H1 (cell line): Measurements from ENCODE around the gene BEST3. TPM values are rescaled to one million over a fixed set of nuclear protein-coding genes. Genes with fewer than 3 reads are reported as not detected.
A peak's percentile ranks its signal among the peaks of the same experiment; 100 is the strongest.

Experiments
- CTCF ChIA-PET: fragments of 300-600 bp; sonication (Branson Sonifier 250); formaldehyde crosslinking; loops from one replicate; lab custom pipeline; 2021; ENCODE audit not compliant: partially characterized antibody; lab: Charles Lee
- POLR2A ChIA-PET: fragments of 300-600 bp; sonication (Branson Sonifier 250); formaldehyde crosslinking; loops from one replicate; lab custom pipeline; 2021; ENCODE audit warnings: inconsistent platforms; ENCODE audit not compliant: partially characterized antibody; lab: Charles Lee
- DNase-seq, 2 experiments: peaks; one replicate each; pipeline versions ENCODE4 v3.0.0 to v3.0.0-alpha.2; 2010 to 2022; ENCODE audit warnings: low spot score in 2 of 2, low read depth in 1 of 2, mixed read lengths in 1 of 2
- FAIRE-seq: peaks from 2 replicates; lab custom pipeline; 2011; peaks lifted over from hg19 to GRCh38; lab: Jason Lieb, UNC
- H2AFZ ChIP-seq: 2 replicates; pipeline ENCODE4 v1.8.1; 2012; ENCODE audit warnings: low read length, inconsistent platforms
- H2AK5ac ChIP-seq: 2 replicates; pipeline ENCODE4 v1.6.1; 2013; ENCODE audit warnings: low read depth, low read length
- H2BK120ac ChIP-seq: replicated peaks from 2 replicates; pipeline ENCODE3; 2013; ENCODE audit warnings: low read depth, low read length, inconsistent platforms
- H2BK12ac ChIP-seq: 2 replicates; pipeline ENCODE4 v1.6.1; 2013; ENCODE audit warnings: low read depth, low read length
- H2BK15ac ChIP-seq: 2 replicates; pipeline ENCODE4 v1.6.1; 2013; ENCODE audit warnings: low read length
- H2BK20ac ChIP-seq: 2 replicates; pipeline ENCODE4 v1.6.1; 2013; ENCODE audit warnings: low read length
- H2BK5ac ChIP-seq: 2 replicates; pipeline ENCODE4 v1.6.1; 2013; ENCODE audit warnings: low read depth, low read length
- H3K14ac ChIP-seq: 2 replicates; pipeline ENCODE4 v1.6.1; 2013; ENCODE audit warnings: inconsistent platforms; ENCODE audit not compliant: insufficient read length
- H3K18ac ChIP-seq: 2 replicates; pipeline ENCODE4 v1.6.1; 2013; ENCODE audit warnings: low read length; ENCODE audit errors: extremely low read depth
- H3K23ac ChIP-seq: 2 replicates; pipeline ENCODE4 v1.6.1; 2013; ENCODE audit warnings: inconsistent platforms; ENCODE audit not compliant: insufficient read length
- H3K23me2 ChIP-seq: 2 replicates; pipeline ENCODE4 v1.6.1; 2013; ENCODE audit warnings: low read depth, low read length
- H3K27ac ChIP-seq: 2 replicates; pipeline ENCODE4 v1.6.1; 2011; ENCODE audit warnings: low read depth, low read length, inconsistent platforms
- H3K27me3 ChIP-seq, 4 experiments: replicated peaks in 1 of 4; 1 replicate in 1 of 4; 2 replicates in 3 of 4; pipeline versions ENCODE4 v1.6.1 to v1.8.1; 2011 to 2013; ENCODE audit warnings: low read length in 3 of 4, mild to moderate bottlenecking in 3 of 4, inconsistent platforms in 2 of 4, mixed read lengths in 2 of 4, moderate library complexity in 1 of 4; ENCODE audit not compliant: control insufficient read depth in 3 of 4, insufficient read depth in 3 of 4; ENCODE audit errors: extremely low read depth in 1 of 4
- H3K36me3 ChIP-seq, 4 experiments: 2 replicates each; pipeline versions ENCODE4 v1.6.1 to v1.8.1; 2011 to 2013; ENCODE audit warnings: mild to moderate bottlenecking in 4 of 4, low read length in 3 of 4, moderate library complexity in 2 of 4, control low read depth in 1 of 4, inconsistent platforms in 1 of 4; ENCODE audit not compliant: insufficient read depth in 4 of 4, control insufficient read depth in 2 of 4
- H3K4ac ChIP-seq: replicated peaks from 2 replicates; pipeline ENCODE3; 2013; ENCODE audit warnings: low read length, low read depth, mixed read lengths, inconsistent platforms; ENCODE audit not compliant: insufficient read length
- H3K4me1 ChIP-seq, 4 experiments: replicated peaks in 1 of 4; 1 replicate in 1 of 4; 2 replicates in 3 of 4; pipeline versions ENCODE4 v1.6.1 to v1.8.1; 2011 to 2013; ENCODE audit warnings: low read length in 3 of 4, inconsistent platforms in 2 of 4, mixed read lengths in 1 of 4; ENCODE audit not compliant: insufficient read depth in 4 of 4, control insufficient read depth in 3 of 4
- H3K4me2 ChIP-seq, 2 experiments: 2 replicates each; pipeline versions ENCODE4 v1.6.1 to v1.8.1; 2011 to 2013; ENCODE audit warnings: low read depth in 2 of 2, low read length in 2 of 2, control low read depth in 1 of 2, inconsistent platforms in 1 of 2, mild to moderate bottlenecking in 1 of 2; ENCODE audit not compliant: insufficient read depth in 1 of 2
- H3K4me3 ChIP-seq, 4 experiments: fragments of 200-600, 300-600 bp in 1 of 4; sonication (generic), shearing (Covaris generic), sonication (Bioruptor Twin) in 1 of 4; 2 replicates each; pipeline versions ENCODE4 v1.5.1 to v1.8.1; 2011 to 2016; ENCODE audit warnings: low read length in 4 of 4, low read depth in 3 of 4, control low read depth in 2 of 4, inconsistent platforms in 2 of 4, mild to moderate bottlenecking in 2 of 4, mixed read lengths in 1 of 4, moderate library complexity in 1 of 4; ENCODE audit not compliant: insufficient read depth in 2 of 4; ENCODE audit errors: extremely low read depth in 1 of 4
- H3K56ac ChIP-seq: replicated peaks from 2 replicates; pipeline ENCODE3; 2013; ENCODE audit warnings: low read depth, mild to moderate bottlenecking, mixed read lengths, low read length, inconsistent platforms; ENCODE audit not compliant: insufficient read length
- H3K79me1 ChIP-seq: 2 replicates; pipeline ENCODE4 v1.6.1; 2013; ENCODE audit warnings: low read depth, low read length, control low read depth
- H3K79me2 ChIP-seq, 2 experiments: 2 replicates each; pipeline versions ENCODE4 v1.6.1 to v1.8.1; 2012 to 2013; ENCODE audit warnings: low read length in 2 of 2, mild to moderate bottlenecking in 2 of 2, inconsistent platforms in 1 of 2; ENCODE audit not compliant: insufficient read depth in 2 of 2, control insufficient read depth in 1 of 2
- H3K9ac ChIP-seq, 4 experiments: replicated peaks in 1 of 4; 1 replicate in 1 of 4; 2 replicates in 3 of 4; pipeline versions ENCODE4 v1.6.1 to v1.8.1; 2011 to 2013; ENCODE audit warnings: low read depth in 3 of 4, low read length in 3 of 4, control low read depth in 2 of 4, mild to moderate bottlenecking in 2 of 4, moderate library complexity in 2 of 4, inconsistent platforms in 1 of 4; ENCODE audit errors: extremely low read depth in 1 of 4
- H3K9me3 ChIP-seq, 2 experiments: 2 replicates each; pipeline versions ENCODE4 v1.6.1 to v1.8.1; 2012 to 2013; ENCODE audit warnings: mild to moderate bottlenecking in 2 of 2, moderate library complexity in 2 of 2, control low read depth in 1 of 2, inconsistent platforms in 1 of 2, low read depth in 1 of 2, low read length in 1 of 2, mixed read lengths in 1 of 2; ENCODE audit not compliant: insufficient read depth in 2 of 2
- H4K20me1 ChIP-seq, 2 experiments: replicated peaks in 1 of 2; 2 replicates each; pipeline versions ENCODE3 to v1.8.1; 2011 to 2013; ENCODE audit warnings: inconsistent platforms in 2 of 2, low read length in 2 of 2, mild to moderate bottlenecking in 1 of 2; ENCODE audit not compliant: insufficient read depth in 2 of 2, control insufficient read depth in 1 of 2
- H4K5ac ChIP-seq: 2 replicates; pipeline ENCODE4 v1.6.1; 2013; ENCODE audit warnings: low read length, low read depth, mixed read lengths, inconsistent platforms; ENCODE audit not compliant: insufficient read length
- H4K8ac ChIP-seq: 2 replicates; pipeline ENCODE4 v1.8.0; 2013; ENCODE audit warnings: mild to moderate bottlenecking, moderate library complexity, low read length, inconsistent platforms; ENCODE audit not compliant: insufficient read depth; ENCODE audit errors: extremely low read depth
- H4K91ac ChIP-seq: replicated peaks from 2 replicates; pipeline ENCODE3; 2013; ENCODE audit warnings: low read length, mixed read lengths, inconsistent platforms; ENCODE audit not compliant: insufficient read length
- ASH2L ChIP-seq: fragments of 200-600, 300-600 bp; sonication (generic); IDR thresholded peaks from one replicate; pipeline ENCODE4 v1.7.1; 2017; ENCODE audit warnings: low read length
- GTF2F1 ChIP-seq: IDR thresholded peaks from 2 replicates; pipeline ENCODE4 v1.6.1; 2012; ENCODE audit warnings: low read depth, low read length, improper control_type of control experiment, borderline replicate concordance
- KDM1A ChIP-seq: fragments of 200-600, 300-600 bp; sonication (generic); IDR thresholded peaks from 2 replicates; pipeline ENCODE4 v1.7.1; 2016; ENCODE audit warnings: mild to moderate bottlenecking, low read length, borderline replicate concordance
- SIRT6 ChIP-seq: IDR thresholded peaks from one replicate; pipeline ENCODE4 v1.7.1; 2012; ENCODE audit warnings: low read length, inconsistent platforms
- SP4 ChIP-seq: IDR thresholded peaks from 2 replicates; pipeline ENCODE4 v1.6.1; 2012; ENCODE audit warnings: low read length, inconsistent platforms
- WGBS, 2 experiments: shearing (Covaris generic) in 1 of 2; methylation state at CpG; one replicate each; pipeline versions ENCODE4 v1.1.6 to v1.1.7; 2013 to 2015; ENCODE audit warnings: low lambda C conversion rate in 2 of 2, mixed read lengths in 2 of 2, inconsistent platforms in 1 of 2, low coverage in 1 of 2, missing lambda C conversion rate in 1 of 2; ENCODE audit not compliant: insufficient replicate concordance in 2 of 2, insufficient coverage in 1 of 2, insufficient read length in 1 of 2; ENCODE audit errors: extremely low coverage in 1 of 2, missing lambda C conversion rate in 1 of 2; 5-methylcytosine and 5-hydroxymethylcytosine counted together
- polyA plus RNA-seq, 7 experiments: library from polyadenylated mRNA; depleted of rRNA in 3 of 7; stranded (reverse) in 5 of 7; unstranded in 2 of 7; fragments of >200 nt in 5 of 7; fragments of 200-250 nt in 2 of 7; gene quantifications; 1 replicate in 5 of 7; 2 replicates in 1 of 7; 4 replicates in 1 of 7; pipeline versions ENCODE4 v1.2.1 to v1.2.3, GENCODE V29; 2011 to 2013; ENCODE audit warnings: missing spikeins in 2 of 7, mixed read lengths in 2 of 7
- total RNA-seq: library from RNA; stranded (reverse); fragmentation: NEBNext Ultra II Directional; extraction: Animal tissue kit (Norgen Biotek cat#: 25700); gene quantifications from 2 replicates; pipeline ENCODE4 v1.2.1, GENCODE V29; 2021
- TF ChIP-seq, protein P1 (sequence below): IDR thresholded peaks from 2 replicates; pipeline ENCODE4 v1.6.1; 2011; ENCODE audit warnings: low read length, improper control_type of control experiment

BEST3 gene
- total and polyA plus RNA-seq, 2 of the 8 experiments (the other 6 are each of a cell fraction or from before 2014, with no cell fraction given) = 0.17 TPM; not detected in 1

DNA sequence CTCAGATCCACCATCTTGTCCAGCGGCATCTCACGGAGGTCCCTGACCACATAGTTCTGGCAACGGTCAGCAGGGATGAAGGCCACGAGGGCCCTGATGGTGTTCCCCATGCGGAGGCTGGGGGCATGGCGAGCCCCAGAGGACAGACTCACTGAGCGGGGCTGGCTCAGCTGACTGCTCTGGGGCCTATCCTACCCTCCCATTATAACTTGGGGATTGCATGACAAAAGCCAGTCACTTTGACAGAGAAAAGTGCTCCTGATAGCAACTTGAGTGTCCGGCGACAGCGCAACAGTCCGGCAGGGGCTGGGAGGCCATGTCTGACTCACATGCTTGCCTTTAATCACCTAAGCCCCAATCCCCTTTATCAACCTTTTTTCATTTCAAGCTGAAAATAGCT is 88.4 kb downstream of the BEST3 start, which contains the start of gene LRRC10:
TSS of gene LRRC10 (minus strand) at position 179 of the 400 bp plus-strand sequence. CDS start at position 110, 69 bp downstream.
- Histone ChIP-seq H2BK12ac (no peak within 1 kb of the TSS), H3K27ac (no peak within 1 kb of the TSS), H3K4ac (no peak within 1 kb of the TSS), H3K79me1 (no peaks in the 10 kb centered on the region), H4K91ac (no peak within 1 kb of the TSS), H3K36me3 (no peaks in the 10 kb centered on the region), H3K14ac (no peak within 1 kb of the TSS), H4K20me1 (no peaks in the 10 kb centered on the region), H2BK120ac (no peak within 1 kb of the TSS), H2AK5ac (no peak within 1 kb of the TSS), H3K9me3 (no peaks in the 10 kb centered on the region), H3K23me2 (no peaks in the 10 kb centered on the region), H3K4me1 (no peaks in the 10 kb centered on the region), H3K9ac (no peak within 1 kb of the TSS), H3K18ac (no peak within 1 kb of the TSS), H2AFZ (peak within 1 kb of the TSS; percentile 15; the same call in 1 of the 2 replicates), H3K27me3 (no peaks in the 10 kb centered on the region), H4K8ac (peak within 1 kb of the TSS; percentile 48; the same call in 1 of the 2 replicates), H2BK5ac (no peak within 1 kb of the TSS), H4K5ac (no peak within 1 kb of the TSS)
- WGBS, 2 experiments = 95% methylated on average over 11 of the region's 11 CpGs; no CpG with 5 or more reads in 1 of the 2 experiments
- ChIA-PET CTCF (interaction anchor here (0.6 to 1.6 kb wide), 5 partner anchors 8 to 267 kb away, joined by 3 to 5 read pairs (median 4); no protein-coding TSS in a partner anchor), POLR2A (interaction anchor here (1.2 kb wide), 1 partner anchor 335 kb away, joined by 3 read pairs; no protein-coding TSS in a partner anchor)
- no peak for FAIRE-seq
- TF ChIP-seq KDM1A = no peak
- no peak for TF ChIP-seq GTF2F1
- no peak for TF ChIP-seq ASH2L
- TF ChIP-seq, protein P1, sequence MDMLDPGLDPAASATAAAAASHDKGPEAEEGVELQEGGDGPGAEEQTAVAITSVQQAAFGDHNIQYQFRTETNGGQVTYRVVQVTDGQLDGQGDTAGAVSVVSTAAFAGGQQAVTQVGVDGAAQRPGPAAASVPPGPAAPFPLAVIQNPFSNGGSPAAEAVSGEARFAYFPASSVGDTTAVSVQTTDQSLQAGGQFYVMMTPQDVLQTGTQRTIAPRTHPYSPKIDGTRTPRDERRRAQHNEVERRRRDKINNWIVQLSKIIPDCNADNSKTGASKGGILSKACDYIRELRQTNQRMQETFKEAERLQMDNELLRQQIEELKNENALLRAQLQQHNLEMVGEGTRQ = no peak
- no peak for TF ChIP-seq SIRT6
- no peak for TF ChIP-seq SP4
- TF ChIP-seq, all 59 proteins: peak for 0
- no peak within 1 kb of the TSS for H3K4me2 ChIP-seq
- no peak for DNase-seq
- H3K23ac ChIP-seq = no peak within 1 kb of the TSS
- H3K56ac ChIP-seq = no peak within 1 kb of the TSS
- no peaks in the 10 kb centered on the region for H3K79me2 ChIP-seq
- H2BK15ac ChIP-seq = 0 out of 2 replicates have a peak within 1 kb of the TSS, but pooled peaks have one; percentile 47
- H2BK20ac ChIP-seq = no peak within 1 kb of the TSS
- no peak within 1 kb of the TSS for H3K4me3 ChIP-seq
